GM19025 (cell line): ENCODE measurements around the gene C2.
"Not testable (repeated sequence)": the region's sequence is repeated elsewhere in the genome, so short reads cannot be mapped to it uniquely, and the experiment has no call there.

ENCODE experiments used
- ATAC-seq: cut with Tn5 transposase; IDR thresholded peaks from one replicate; pipeline ENCODE4 v1.9.1; 2021; ENCODE audit warnings: mild to moderate bottlenecking, low read depth, moderate library complexity; ENCODE audit not compliant: unreplicated experiment

The C2 gene

GRCh38 chr6:31920811-31921210 is 6.7 kb upstream of the C2 start:
- no peak for ATAC-seq

- no peak for ATAC-seq
Observed at GRCh38 chr6:31922942-31923341, 4.6 kb upstream of the C2 start.

- no peak for ATAC-seq
Observed at GRCh38 chr6:31927863-31928671, 550 bp downstream of the C2 start.

- no peak for ATAC-seq
Observed at GRCh38 chr6:31928672-31928939, 1.1 kb downstream of the C2 start.

- ATAC-seq, result no peak
Observed at GRCh38 chr6:31930962-31931361, 3.4 kb downstream of the C2 start.

GRCh38 chr6:31932137-31932536 is 4.6 kb downstream of the C2 start:
- not testable (repeated sequence) for ATAC-seq

GRCh38 chr6:31933537-31933936 is 6.0 kb downstream of the C2 start:
- no peak for ATAC-seq

GRCh38 chr6:31935021-31935420 is 7.5 kb downstream of the C2 start:
- no peak for ATAC-seq

- no peak for ATAC-seq
Observed at GRCh38 chr6:31935823-31936222, 8.3 kb downstream of the C2 start.

GRCh38 chr6:31940256-31940664 is 12.7 kb downstream of the C2 start:
- no peak for ATAC-seq

- ATAC-seq, result no peak
Observed at GRCh38 chr6:31943742-31944141, 16.2 kb downstream of the C2 start.

GRCh38 chr6:31945154-31945506 is 17.6 kb downstream of the C2 start:
- ATAC-seq, result no peak

- no peak for ATAC-seq
Observed at GRCh38 chr6:31945507-31946369, 18.2 kb downstream of the C2 start, which contains the start of gene CFB. Gene CFB, plus strand, starts transcription at chr6:31946095. Its CDS starts 127 bp downstream, at chr6:31946222.

GRCh38 chr6:31946370-31946885 is 18.9 kb downstream of the C2 start:
- ATAC-seq, result no peak

GRCh38 chr6:31947070-31947675 is 19.7 kb downstream of the C2 start:
- ATAC-seq, result no peak

GRCh38 chr6:31947864-31948263 is 20.3 kb downstream of the C2 start:
- no peak for ATAC-seq

- ATAC-seq, result no peak
Observed at GRCh38 chr6:31948306-31948705, 20.8 kb downstream of the C2 start.

- ATAC-seq, result no peak
Observed at GRCh38 chr6:31948753-31949413, 21.4 kb downstream of the C2 start.

GRCh38 chr6:31949926-31950548 is 22.5 kb downstream of the C2 start:
- ATAC-seq, result no peak

GRCh38 chr6:31952140-31952805 is 24.8 kb downstream of the C2 start:
- ATAC-seq, result no peak
